Inflammatory macrophage (primary cell): ENCODE measurements around the gene WDR83.
"Not testable (repeated sequence)": the region's sequence is repeated elsewhere in the genome, so short reads cannot be mapped to it uniquely, and the experiment has no call there.

Experiments
- DNase-seq, 2 donors: peaks; one replicate each; pipeline ENCODE4 v3.0.0-alpha.2; 2020 to 2022

The WDR83 gene

DNA sequence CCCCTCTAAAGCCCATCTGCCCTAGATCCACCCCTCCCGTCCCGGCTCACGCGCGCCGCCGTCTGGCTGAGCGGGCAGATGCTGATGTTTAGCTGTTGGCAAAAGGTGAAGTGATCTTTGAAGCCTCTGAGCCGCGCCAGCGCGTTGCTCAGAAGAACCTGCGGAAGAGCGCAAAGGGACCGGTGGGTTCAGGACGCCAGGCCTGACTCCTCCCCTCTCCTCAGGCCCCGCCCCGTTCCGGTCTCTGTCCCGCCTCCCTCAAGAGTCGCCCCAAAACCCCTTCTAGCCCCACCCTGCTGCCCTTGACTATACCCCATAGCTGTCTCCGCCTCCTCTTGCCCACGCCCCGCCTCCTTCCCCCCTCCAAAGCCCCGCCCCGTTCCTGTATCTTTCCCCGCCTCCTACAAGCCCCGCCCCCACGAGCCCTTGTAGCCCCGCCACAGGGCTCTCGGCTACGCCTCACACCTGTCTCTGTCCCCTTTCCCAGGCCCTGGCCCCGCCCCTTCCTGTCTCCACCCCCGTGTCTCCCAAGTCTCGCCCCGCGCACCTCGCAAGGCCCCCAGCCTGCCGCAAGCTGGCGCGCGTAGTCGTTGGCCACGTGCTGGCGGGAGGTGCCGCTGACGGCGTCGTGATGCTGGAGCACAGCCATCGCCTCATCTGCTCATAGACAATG, 9.6 kb upstream of the WDR83 start:
- DNase-seq = no peak

DNA sequence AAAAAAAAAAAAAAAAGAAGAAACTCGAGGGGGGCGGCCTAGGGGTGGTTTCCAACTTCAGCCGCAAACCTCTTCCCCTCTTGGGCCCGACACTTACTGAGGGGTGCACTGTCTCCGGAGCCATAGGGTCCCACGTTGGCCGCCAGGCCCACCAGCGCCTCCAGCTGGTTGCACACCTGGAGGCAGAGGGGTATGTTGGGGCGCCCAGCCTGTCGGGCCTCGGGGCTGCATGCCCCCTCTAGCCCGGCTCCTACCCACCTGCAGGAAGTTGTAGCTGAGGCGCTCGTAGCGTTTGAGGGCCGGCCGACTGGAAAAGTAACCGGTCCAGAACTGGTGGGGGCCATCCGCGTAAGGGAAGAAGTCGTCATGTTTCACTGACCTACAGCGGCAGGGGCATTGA, 8.6 kb upstream of the WDR83 start:
- no peak for DNase-seq

DNA sequence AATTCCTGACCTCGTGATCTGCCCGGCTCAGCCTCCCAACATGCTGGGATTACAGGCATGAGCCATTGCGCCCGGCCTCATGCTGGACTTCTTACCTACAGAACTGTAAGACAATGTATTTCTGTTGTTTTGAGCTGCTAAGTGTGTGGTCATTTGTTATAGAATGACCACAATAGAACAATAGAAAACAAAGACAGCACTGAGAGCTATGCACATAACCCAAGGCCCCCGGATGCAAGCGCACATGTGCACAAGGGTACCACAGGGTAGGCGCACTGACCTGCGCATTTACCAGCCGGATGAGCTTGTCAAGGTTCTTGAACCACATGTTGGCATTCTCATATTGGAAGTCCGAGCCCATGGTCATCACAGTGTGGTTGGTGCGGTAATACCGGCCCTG, 5.6 kb upstream of the WDR83 start:
- DNase-seq = no peak

DNA sequence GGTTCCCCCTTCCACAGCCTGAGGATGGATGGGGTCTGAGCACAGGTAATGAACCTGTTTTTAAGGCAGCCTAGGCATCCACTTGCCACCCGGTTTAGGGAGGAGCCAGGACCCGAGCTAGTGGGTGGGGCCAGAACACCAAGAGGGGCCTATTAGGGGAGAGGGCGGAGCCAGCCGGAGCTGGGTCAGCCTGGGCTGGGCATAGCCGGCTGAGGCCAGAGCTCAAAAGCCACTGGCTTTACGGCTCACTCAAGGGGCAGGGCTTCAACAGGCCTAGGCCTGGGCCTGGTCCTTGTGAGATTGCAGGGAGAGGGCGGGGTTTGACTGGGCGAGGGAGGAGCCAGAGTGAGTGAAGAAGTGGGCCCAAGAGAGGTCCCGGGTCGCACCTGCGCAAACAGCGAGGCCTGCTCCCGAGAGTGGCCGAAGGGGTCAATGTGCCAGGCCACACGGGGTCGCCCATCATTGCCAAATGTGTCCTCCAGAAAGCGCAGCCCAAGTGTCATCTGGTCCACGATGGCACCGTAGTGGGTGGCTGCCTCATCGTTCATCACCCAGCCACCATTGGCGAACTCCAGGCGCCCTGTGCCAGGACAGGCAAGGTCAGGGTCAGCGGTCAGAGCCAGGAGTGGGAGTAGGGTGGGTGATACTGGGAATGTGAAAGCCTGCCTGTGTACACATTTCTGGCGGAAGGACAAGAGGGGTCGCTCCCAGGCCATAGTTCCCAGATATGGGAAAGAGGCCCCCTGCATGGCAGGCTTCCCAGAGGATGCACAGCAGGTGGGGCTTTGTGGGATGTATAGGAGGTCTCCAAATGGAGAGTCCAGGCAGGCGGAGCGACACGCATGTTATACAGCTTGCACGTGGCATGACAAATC, 2.0 kb upstream of the WDR83 start:
- peak in 1 of 2 donors; percentile 13 for DNase-seq

DNA sequence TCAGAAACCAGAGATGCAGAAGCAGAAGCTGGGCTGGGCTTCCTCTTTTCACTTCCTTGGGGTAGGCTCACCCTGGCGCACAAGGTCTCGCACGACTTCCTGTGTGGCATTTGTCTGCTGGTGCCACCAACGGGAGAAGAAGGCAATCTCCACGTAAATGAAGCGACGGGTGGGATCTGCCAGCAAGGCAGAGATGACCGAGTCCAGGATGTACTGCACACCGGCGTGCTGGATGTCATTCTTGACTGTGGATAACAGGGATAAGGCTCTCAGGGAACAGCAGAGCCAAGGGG, 1.4 kb upstream of the WDR83 start:
- peak; percentile 95 to 98 for DNase-seq

DNA sequence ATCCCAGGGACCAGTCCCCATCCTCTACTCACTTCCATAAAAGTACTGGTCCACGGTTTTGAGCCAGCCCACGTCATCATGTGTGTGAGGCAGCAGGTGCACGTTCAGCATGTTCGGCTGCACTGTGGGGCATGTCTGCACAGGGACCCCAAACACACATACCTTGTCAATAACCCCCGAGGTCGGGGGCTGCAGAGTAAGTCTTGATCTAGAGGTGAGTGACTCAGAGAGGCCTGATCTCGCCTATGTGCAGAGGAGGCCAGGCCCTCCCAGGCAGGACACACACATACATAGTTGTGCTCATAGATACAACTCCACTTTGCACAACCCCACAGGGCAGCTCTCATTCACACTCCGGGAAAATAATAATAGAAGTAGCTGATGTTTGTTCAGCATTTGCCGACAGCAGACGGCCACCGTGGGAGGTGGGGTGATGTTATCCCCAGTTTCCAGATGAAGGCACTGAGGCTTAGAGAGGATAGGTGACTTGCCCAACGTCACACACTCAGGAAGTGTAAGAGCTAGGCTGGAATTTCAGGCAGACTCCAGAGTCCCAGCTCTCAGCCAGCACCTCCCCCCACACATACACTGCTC, 839 bp upstream of the WDR83 start:
- peak; percentile 11 to 60 for DNase-seq

DNA sequence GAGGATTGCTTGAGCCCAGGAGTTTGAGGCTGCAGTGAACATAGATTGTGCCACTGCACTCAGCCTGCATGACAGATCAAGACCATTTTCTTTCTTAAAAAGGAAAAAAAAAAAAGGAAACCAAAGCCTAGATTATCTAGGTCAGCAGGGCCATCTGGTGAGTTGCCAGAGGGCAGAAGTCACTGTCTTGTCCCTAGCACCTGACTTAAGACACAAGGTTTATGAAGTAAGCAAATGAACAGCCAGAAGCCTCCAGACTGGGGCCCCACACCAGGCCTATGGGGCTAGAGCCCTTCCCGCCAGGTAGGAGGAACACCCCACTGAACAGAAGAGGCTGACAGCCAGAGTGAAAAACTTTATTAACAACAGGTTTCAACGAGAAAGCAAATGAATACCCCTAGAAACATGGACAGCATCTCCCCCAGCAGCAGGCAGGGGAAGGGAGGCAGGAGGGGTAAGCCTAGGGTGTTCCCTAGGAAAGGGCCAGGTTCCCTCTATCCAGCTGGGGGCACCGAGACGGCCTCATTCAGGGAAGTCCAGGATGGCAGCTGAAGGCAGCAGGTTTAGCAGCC, 1.2 kb downstream of the WDR83 start:
- DNase-seq = peak; percentile 32 to 66

DNA sequence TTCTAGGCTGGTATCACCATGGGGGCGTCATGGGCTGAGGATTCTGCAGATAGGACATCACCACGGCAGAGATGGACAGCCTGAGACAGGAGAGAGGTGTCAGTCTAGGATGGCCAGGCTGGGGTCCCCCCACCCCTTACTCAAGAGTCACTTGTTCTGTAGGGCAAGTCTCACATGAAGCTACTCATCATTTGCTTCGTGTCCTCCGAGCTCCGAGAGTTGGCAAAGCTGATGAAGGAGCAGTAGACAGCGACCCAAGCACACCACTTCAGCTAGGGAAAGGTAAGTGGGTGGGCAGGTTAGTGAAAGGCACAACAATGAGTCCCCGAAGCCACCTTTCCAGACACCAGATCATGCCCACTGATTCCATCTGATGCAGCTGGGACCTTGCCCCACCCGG, 1.7 kb downstream of the WDR83 start:
- no peak for DNase-seq

DNA sequence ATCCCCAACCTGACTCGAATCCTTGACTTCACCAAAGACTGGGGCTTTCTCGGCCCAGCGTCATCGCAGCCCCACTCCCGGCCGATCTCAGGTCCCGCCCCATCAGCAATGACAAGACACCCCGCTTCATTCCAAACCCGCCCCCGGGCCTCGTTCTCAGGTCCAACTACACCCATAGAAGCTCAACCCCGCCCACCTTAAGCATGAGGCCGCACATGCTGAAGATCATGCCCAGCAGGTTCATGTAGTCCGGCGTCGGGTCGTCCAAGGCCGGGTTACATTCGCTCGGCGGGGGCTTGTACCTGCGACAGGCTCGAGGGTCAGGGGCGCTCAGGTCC, 2.3 kb downstream of the WDR83 start:
- DNase-seq = peak; percentile 21 to 53

DNA sequence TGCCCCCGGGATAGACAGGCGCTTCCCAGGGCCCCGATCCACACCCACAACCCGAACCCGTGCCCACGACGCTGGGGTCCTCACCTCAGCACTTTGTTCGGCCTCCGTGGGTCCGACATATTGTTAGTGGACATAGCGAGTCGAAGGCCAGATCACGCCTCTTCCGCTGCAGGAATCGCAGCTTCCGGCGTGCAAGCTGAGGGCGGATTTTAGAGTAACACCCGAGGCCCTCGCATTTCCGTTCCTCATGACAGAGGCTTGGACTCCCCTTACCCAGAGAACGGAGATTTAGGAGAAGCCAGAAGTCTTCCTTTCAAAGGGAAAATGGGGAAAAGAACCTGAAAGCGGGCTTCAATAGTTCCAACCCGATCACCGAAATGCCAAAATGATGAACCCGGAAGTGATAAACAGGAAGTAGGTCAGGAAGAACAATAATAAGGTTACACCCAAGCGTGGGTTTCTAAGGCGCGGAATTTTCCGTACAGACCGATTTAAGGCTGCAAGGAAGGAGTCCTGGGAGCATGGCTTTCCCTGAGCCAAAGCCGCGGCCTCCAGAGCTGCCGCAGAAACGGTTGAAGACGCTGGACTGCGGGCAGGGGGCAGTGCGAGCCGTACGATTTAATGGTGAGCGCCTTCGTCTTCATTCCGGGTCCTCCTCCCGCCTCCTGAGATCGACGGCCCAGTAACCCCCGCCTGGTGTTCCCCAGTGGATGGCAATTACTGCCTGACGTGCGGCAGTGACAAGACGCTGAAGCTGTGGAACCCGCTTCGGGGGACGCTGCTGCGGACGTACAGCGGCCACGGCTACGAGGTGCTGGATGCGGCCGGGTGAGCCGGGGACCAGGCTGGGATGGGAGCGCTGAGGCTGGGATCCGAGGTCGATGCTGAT, 2.9 kb downstream of the WDR83 start:
- DNase-seq = peak; percentile 79 to 89

DNA sequence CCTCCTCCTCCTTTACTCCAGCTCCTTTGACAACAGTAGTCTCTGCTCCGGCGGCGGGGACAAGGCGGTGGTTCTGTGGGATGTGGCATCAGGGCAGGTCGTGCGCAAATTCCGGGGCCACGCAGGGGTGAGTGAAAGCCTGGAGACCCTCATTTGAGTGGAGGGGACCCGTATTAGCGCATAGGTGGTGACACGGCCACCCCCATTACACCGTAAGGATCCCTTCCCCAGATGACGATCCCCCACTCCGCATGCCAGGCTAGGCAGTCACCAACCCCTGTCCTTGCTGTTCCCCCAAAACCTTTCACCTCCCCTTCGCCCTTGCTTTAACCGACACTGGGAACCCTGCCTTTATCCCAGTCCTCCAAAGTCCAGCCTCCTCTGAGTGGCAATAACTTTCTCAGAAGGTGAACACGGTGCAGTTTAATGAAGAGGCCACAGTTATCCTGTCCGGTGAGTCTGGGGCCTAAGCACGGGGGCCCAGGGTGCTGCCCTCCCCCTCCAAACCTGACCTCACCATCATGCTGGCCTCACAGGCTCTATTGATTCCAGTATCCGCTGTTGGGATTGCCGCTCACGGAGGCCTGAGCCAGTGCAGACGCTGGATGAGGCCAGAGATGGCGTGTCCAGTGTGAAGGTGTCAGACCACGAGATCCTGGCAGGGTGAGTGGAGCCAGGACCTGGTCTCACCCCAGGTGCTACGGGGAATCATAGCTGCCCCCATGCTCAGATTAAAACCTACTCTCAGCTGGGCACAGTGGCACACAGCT, 3.7 kb downstream of the WDR83 start:
- DNase-seq = no peak

DNA sequence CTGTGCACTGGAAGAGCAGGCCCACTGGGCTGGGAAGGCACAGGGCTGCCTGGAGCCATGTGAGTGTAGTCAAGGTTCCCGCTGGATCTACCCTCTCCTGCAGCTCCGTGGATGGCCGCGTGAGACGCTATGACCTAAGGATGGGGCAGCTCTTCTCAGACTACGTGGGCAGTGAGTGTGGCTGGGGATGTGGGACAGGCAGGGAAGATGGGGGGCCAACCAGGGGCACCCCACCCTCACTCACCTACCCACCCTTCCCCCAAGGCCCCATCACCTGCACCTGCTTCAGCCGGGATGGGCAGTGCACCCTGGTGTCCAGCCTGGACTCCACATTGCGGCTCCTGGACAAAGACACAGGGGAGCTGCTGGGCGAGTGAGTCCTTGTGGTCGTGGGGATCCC, 6.1 kb downstream of the WDR83 start:
- no peak for DNase-seq

DNA sequence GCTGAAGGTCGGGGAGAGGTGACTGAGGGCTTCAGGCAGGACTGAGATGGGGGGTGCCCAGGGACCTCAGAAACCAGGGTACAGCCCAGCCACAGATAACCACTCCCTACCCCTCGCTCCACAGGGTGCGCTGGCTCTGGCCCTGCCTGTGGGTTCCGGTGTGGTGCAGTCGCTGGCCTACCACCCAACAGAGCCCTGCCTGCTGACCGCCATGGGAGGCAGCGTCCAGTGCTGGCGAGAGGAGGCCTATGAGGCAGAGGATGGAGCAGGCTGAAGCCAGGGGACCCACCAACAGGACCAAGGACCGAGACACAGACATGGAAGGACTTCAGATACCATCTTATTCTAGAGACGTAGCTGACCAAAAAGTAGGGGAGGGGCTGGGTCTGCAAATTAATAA, 8.8 kb downstream of the WDR83 start:
- DNase-seq = no peak

DNA sequence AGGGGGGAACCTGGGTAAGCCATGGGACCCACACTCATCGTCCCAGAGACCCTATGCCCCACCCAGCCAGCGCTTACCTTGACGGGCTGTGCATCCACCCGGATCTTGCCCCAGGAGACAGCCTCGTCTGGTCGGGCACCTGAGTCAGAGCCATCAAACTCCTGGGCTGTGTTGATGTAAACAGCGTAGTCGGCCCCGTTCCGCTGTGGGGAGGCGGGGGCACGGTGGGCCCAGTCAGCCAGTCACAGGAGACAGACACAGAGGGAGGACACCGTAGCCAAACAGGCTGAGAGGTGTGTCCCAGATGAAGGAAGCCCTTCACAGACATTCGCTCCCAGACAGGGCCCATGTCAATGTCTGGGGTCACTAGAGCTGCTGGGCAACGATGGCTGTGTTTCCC, 9.3 kb downstream of the WDR83 start:
- DNase-seq = no peak

DNA sequence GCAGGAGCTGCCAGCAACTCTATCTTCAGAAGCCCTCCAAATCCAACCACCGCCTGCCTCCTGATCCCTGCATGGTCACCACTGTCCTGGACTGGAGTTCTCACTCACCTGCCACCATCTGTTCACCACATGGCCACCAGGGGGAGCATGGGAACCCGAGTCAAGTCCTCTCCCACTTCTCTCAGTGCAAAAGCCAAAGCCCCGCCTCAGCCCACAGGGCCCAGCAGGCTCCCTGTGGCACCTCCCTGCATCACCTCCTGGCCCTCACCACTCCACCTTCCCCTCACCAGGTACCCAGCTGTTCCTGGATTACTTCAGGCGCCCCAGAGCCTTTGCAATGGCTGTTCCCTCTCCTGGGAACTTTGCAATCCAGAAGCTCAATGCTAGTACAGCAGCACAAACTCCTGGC, 9.8 kb downstream of the WDR83 start:
- peak; percentile 76 to 79 for DNase-seq

DNA sequence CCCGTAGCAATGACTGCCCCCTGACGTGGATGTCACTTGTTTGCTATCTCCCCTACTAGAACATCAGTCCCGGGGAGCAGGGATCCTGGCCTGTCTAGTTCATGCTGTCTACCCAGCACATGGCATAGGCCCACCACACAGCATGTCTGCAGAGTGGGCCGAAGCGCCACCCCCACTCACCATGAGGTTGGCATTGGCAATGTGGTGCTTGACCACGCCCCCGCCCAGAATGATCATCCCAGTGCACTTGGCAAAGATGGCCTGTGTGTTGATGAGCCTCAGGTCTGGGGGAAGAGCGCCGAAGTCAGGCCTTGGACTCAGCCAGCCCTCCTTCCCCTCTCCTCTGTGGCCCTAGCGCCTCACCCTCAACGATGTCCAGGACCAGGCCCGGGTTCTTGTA, 10.3 kb downstream of the WDR83 start:
- DNase-seq = no peak

DNA sequence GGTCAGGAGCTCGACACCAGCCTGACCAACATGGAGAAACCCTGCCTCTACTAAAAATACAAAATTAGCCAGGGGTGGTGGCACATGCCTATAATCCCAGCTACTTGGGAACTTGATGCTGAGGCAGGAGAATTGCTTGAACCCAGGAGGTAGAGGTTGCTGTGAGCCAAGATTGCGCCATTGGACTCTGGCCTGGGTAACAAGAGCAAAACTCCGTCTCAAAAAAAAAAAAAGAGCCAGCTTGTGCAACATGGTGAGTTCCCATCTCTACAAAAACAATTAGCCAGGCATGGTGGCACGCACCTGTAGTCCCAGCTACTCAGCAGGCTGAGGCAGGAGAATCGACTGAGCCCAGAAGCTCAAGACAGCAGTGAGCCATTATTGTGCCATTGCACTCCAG, 11.4 kb downstream of the WDR83 start:
- DNase-seq = not testable (repeated sequence)

DNA sequence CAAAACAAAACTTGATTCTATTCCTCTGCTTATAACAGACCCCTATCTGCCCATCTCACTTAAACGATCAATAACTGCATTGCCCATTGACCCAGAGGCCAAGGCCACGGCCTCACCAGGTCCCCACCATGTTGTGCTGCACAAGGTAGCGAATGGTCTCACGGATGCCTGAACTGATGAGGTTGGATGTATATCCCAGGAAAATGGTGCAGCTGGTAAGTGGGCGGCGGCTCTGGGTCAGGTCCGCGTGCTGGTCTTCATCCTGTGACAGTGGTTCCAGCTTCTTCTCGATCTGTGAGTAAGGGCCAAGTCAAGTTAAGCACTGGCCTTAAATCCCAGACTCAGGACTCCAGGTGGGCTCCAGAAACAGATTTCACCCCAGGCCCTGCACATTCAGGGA, 13.4 kb downstream of the WDR83 start:
- no peak for DNase-seq

DNA sequence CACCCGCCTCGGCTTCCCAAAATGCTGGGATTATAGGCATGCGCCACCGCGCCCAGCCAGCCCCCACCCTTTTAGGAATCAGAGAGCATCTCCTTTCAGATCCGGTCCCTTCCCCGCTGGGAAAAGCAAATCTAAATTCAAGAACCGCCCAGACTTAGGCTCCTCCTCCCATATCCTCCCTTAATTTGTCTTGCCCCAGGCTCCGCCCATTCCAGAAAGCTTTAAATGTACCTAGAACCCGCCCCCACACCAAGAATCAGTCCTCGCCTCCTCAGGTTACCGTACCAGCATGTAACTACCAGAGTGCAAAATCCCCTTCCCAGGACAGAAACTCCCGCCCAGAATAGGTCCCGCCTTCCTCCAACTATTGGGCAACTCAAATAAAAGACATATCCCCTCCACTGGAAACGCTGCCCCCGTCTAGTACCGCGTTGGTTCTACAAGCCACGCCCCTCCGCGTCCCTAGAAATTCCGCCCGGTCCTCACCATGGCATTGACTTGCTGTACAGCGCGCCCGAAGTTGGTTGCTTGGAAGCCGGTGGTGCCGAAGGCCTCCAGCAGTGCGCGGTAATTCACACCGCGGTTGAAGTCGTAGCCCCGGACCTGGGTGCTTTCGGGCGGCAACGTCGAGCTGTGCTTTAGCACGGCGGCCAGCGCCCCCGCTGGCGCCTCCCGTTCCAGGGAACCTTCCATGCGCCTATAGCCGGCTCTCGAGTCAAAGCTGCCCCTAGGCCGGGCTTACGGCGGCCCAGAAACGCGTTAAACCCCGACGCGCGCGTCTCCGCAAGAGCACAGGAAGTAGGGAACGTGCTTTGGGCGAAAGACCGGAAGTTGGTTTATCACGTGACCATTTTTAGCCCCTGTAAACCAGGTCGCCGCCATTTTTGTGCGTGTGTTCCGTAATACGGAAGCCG, 14.7 kb downstream of the WDR83 start, which contains the start of gene DHPS:
TSS of gene DHPS (minus strand) at position 807 of the 914 bp plus-strand sequence. CDS start at position 693, 114 bp downstream.
- peak; percentile 97 to 98 for DNase-seq

DNA sequence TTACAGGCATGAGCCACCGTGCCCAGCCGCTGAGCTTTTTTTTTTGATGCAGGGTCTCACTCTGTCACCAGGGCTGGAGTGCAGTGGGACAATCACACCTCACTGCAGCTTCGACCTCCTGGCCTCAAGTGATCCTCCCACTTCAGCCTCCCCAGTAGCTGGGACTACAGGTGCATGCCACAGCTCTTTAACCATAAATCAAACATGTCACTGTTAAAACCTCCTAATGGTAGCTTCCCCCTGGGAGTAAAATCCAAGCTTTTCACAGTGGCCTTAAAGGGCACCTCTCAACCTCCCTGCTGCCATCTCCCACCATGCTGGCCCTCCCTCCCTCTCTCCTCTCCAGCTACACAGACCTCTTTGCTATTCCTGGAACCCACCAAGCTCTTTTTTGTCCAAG, 19.2 kb downstream of the WDR83 start:
- no peak for DNase-seq
